Measurements from ENCODE around the gene P2RY6. TPM values are rescaled to one million over a fixed set of nuclear protein-coding genes. Genes with fewer than 3 reads are reported as not detected.

The P2RY6 gene
- polyA plus RNA-seq (2012; ENCODE audit: low read depth, missing spikeins) = 0.23 TPM

DNA sequence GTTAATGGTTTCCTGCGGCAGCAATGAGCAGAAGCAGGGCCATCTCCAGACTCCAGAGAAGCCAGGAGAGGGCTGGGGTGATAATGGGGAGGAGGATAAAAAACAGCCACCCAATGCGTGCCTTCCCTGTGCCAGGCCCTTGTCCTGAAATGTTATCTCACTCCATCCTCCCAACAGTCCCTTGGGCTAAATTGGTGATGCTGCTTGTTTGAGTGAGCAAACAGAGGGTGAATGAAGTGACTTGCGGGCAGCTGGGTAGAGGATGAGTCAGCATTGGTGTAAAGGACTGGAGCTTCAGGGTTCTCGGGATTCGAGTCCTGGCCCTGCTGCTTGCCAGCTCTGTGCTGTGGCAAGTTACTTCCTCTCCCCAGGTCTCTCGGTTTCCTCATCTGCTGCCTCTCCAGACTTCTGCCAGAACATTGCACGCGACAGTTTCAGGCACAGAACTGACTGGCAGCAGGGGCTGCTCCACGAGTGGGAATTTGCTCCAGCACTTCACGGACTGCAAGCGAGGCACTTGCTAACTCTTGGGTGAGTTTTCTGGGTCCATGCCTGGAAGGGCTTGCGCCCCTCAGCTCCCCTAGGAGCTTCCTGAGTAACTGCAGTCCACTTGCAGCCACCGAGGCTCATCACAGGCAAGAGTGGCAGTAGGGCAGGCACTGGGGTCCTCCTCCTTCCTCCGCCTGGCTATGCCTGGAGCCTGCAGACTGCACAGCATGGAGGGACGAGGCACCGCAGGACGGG is at the start of gene P2RY6:
TSS of gene P2RY6 (plus strand) at position 403 of the 744 bp plus-strand sequence. CDS start 24,181 bp downstream, outside the sequence.
- FAIRE-seq = no peak
- no peak for DNase-seq (ENCODE audit: insufficient read length, low spot score)
- no peak for TF ChIP-seq TAF1 (IDR thresholded peaks at IDR 0.05; ENCODE audit: low read depth, low read length)
- TF ChIP-seq POLR2A (IDR thresholded peaks at IDR 0.05; ENCODE audit: low read depth, low read length) = no peak
- peak; percentile 27; the same call in 1 of the 2 replicates for TF ChIP-seq SPI1 (IDR thresholded peaks at IDR 0.05; ENCODE audit: low read depth, low read length)
- no peak for TF ChIP-seq PAX5 (IDR thresholded peaks at IDR 0.05; ENCODE audit: insufficient read depth, low read length, severe bottlenecking)

DNA sequence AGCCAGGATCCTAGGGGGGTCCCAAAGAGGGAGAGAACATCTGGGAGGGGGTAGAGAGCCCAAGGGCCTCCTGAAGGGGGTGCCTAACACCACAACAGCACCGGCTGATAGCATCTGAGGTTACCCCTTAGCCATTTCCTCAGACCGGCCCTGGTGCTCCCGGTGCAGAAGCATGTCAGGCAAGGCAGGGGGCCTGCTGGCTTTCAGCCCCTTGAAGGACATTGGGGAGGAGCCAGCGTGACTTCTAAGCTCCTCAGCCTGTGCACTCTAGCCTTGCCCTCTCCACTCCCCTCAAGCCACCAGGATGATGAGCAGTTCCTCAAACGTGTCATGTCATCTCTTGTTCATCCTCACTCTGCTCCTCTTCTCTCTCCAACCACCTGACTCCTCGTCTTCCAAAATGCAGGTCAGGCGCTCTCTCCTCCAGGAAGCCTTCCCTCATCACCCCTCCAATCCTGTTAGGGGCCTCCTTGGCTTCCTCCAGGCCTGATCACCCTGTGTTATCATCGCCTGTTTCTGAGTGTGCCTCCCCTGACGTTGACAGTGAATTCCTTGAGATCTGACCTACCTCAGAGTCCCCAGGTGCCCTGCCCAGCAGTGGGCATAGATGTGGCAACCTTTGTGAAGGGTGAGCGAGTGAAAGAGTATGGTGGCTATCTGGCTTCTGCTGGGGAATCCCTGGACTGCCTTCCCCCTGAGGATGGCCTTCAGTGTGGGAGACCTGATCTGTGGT is 48.0 kb upstream of the P2RY6 start:
- FAIRE-seq (no peak), DNase-seq (ENCODE audit: insufficient read length, low spot score) (no peak)
- 0 out of 2 replicates have a peak, but pooled peaks have one; percentile 10 for TF ChIP-seq SPI1 (IDR thresholded peaks at IDR 0.05; ENCODE audit: low read depth, low read length)
- TF ChIP-seq POLR2A (IDR thresholded peaks at IDR 0.05; ENCODE audit: low read depth, low read length) = no peak

- DNase-seq (ENCODE audit: insufficient read length, low spot score) (no peak), FAIRE-seq (no peak)
- TF ChIP-seq POLR2A (IDR thresholded peaks at IDR 0.05; ENCODE audit: low read depth, low read length) (no peak), POLR2AphosphoS5 (IDR thresholded peaks at IDR 0.05; ENCODE audit: low read depth, low read length) (no peak), TAF1 (IDR thresholded peaks at IDR 0.05; ENCODE audit: low read depth, low read length) (no peak), SPI1 (IDR thresholded peaks at IDR 0.05; ENCODE audit: low read depth, low read length) (no peak), PAX5 (IDR thresholded peaks at IDR 0.05; ENCODE audit: insufficient read depth, low read length, severe bottlenecking) (no peak), POU2F2 (IDR thresholded peaks at IDR 0.05; ENCODE audit: low read depth, low read length) (no peak)
These were observed 47.0 kb upstream of the P2RY6 start for GRCh38 chr11:73225001-73225686.

- FAIRE-seq (no peak), DNase-seq (ENCODE audit: insufficient read length, low spot score) (no peak)
- TF ChIP-seq POLR2AphosphoS5 (IDR thresholded peaks at IDR 0.05; ENCODE audit: low read depth, low read length) (no peak), POLR2A (IDR thresholded peaks at IDR 0.05; ENCODE audit: low read depth, low read length) (no peak), POU2F2 (IDR thresholded peaks at IDR 0.05; ENCODE audit: low read depth, low read length) (no peak)
These were observed 46.3 kb upstream of the P2RY6 start for GRCh38 chr11:73225851-73226250.

- DNase-seq (ENCODE audit: insufficient read length, low spot score) (no peak), FAIRE-seq (no peak)
- TF ChIP-seq PAX5 (IDR thresholded peaks at IDR 0.05; ENCODE audit: insufficient read depth, low read length, severe bottlenecking) (no peak), POU2F2 (IDR thresholded peaks at IDR 0.05; ENCODE audit: low read depth, low read length) (no peak), TAF1 (IDR thresholded peaks at IDR 0.05; ENCODE audit: low read depth, low read length) (no peak), SPI1 (IDR thresholded peaks at IDR 0.05; ENCODE audit: low read depth, low read length) (no peak)
These were observed 45.7 kb upstream of the P2RY6 start for GRCh38 chr11:73226297-73227006.

DNA sequence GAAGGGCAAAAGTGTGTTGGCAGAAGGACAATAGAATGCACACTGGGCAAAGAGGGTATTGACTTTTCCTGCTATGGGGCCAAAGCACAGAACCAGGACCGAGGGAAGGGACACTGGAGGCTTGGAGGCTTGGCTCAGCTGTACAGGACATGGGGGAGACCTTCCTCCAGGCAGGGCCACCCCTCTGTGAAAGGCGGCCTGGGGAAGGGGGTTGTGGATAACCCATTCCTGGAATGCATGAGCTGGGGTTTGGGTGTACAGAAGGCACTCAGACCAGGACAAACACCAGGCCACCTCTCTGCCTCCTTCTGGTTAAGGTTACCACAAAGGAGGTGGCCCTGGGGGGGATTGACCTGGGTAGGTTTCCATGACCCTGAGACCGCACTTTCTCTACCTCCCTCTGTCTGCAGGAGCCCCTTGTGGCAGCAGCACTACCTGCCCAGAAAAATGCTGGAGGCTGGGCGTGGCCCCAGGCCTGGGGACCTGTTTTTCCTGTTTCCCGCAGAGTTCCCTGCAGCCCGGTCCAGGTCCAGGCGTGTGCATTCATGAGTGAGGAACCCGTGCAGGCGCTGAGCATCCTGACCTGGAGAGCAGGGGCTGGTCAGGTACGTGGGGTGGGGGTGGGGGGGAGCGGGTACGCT is 44.4 kb upstream of the P2RY6 start:
- TF ChIP-seq POLR2AphosphoS5 (IDR thresholded peaks at IDR 0.05; ENCODE audit: low read depth, low read length) (no peak), SPI1 (IDR thresholded peaks at IDR 0.05; ENCODE audit: low read depth, low read length) (no peak), POLR2A (IDR thresholded peaks at IDR 0.05; ENCODE audit: low read depth, low read length) (no peak), TAF1 (IDR thresholded peaks at IDR 0.05; ENCODE audit: low read depth, low read length) (no peak)
- DNase-seq (ENCODE audit: insufficient read length, low spot score) (no peak), FAIRE-seq (no peak)

DNA sequence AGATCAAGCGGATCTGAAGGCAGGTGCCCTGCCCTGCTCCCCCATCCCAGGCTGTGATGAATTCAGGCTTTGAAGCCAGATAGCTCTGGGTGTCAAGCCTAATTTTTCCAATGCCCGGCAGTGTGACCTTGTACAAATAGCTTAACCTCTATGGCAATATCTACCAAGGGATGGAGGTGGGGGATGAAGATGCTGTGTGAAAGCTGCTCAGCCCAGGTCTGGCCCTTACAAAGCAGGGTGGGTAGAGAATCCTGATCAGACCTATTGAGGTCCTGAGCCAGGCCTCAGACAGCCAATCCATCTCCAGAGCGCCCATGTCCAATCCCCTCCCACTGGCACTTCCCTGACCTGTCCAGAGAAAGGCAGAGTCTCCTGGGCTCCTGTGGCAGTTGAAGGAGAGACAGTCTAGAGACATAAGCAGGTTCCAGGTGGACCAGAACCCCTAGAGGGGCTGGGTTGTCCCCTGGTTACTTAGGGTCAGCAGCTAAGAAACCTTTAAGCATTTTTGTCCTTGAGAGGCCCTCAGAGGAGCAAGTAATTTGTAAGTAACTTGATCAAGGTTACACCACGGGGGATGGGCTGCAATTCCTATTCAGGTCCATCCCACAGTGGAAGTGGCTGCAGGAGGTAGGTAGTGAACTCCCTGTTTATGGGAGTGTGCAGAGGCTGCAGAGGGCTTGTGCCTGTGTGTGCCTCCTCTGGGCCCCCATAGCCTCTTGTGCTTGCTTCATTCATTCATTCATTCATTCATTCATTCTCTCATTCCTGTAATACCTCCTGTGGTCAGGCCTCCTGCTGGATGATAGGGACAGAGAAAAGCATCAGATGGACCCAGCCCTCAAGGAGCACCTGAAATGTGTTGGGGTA is 43.6 kb upstream of the P2RY6 start:
- FAIRE-seq = no peak

DNA sequence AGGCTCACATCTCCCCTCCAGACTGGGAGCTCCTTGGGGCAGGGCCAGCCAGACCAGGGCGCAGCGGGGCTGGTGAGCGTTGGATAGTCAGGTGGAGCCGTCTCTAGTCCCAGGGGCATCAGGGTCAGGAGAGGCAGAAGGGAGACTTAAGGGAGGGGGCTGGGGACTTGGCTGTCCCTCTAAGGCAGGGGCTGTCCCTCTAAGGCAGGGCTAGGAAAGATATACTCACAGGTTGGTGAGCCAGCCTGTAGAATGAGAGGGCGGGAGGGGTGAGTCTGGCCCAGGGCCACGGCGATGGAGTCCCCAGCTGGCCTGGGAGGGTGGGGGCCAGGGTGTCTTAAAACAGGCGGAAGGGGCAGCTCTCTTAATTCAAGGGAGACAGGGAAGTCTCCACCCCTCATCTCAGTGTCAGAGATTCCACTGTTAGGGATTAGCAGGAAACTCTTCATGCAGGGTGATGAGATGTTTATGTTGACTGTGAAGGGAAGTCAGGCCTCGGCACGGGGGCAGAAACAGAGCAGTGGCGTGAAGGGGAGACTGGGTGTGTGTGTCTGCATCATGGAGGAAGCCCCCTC is 42.7 kb upstream of the P2RY6 start:
- TF ChIP-seq PAX5 (IDR thresholded peaks at IDR 0.05; ENCODE audit: insufficient read depth, low read length, severe bottlenecking) (no peak), SPI1 (IDR thresholded peaks at IDR 0.05; ENCODE audit: low read depth, low read length) (no peak), POU2F2 (IDR thresholded peaks at IDR 0.05; ENCODE audit: low read depth, low read length) (no peak), POLR2AphosphoS5 (IDR thresholded peaks at IDR 0.05; ENCODE audit: low read depth, low read length) (no peak), TAF1 (IDR thresholded peaks at IDR 0.05; ENCODE audit: low read depth, low read length) (no peak), POLR2A (IDR thresholded peaks at IDR 0.05; ENCODE audit: low read depth, low read length) (no peak)
- no peak for FAIRE-seq

More for the DNA sequence above, 43.6 kb upstream of the P2RY6 start:
- no peak for TF ChIP-seq POLR2A (IDR thresholded peaks at IDR 0.05; ENCODE audit: low read depth, low read length)
- no peak for TF ChIP-seq PAX5 (IDR thresholded peaks at IDR 0.05; ENCODE audit: insufficient read depth, low read length, severe bottlenecking)
- no peak for TF ChIP-seq SPI1 (IDR thresholded peaks at IDR 0.05; ENCODE audit: low read depth, low read length)
- no peak for DNase-seq (ENCODE audit: insufficient read length, low spot score)

More for the DNA sequence above, 42.7 kb upstream of the P2RY6 start:
- DNase-seq (ENCODE audit: insufficient read length, low spot score) = no peak
